ENCODE results near the gene LYZL6.

Gene LYZL6

DNA sequence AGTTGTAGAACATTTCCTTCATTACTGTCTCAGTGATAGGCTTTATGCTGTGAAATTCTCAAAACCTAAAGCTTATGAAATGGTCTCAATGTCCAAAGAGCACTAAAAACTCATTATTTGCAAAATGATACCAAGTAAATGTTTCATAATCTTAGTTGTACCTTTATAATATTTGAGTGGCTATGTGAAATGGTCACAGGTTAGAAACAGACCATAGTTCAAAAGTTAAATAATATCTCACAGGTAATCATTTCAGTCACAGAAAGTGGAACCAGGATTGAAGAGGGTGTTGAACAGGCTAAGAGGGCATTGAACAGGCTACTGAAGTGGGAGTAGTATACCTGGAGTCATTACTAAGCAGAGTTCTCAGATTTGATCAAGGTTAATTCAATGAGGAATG is 15.8 kb downstream of the LYZL6 start:
- peaks cover 14% of the 10 kb centered on the region; the same call in 1 of the 2 replicates for H3K4me1 ChIP-seq (ENCODE audit: insufficient read depth, low read length)
- ATAC-seq (ENCODE audit: insufficient read depth, low read depth) (no peak), DNase-seq (no peak)
- no peaks in the 10 kb centered on the region for H3K9me3 ChIP-seq (ENCODE audit: insufficient read depth, low read length, severe bottlenecking)
- no peak overlapping the region for H3K9ac ChIP-seq (ENCODE audit: low read depth, low read length)
- H3K4me2 ChIP-seq (ENCODE audit: insufficient read depth, low read length), result no peak overlapping the region
- no peak overlapping the region for H3K4me3 ChIP-seq (ENCODE audit: low read depth in 1 of 2, low read length in 2 of 2)
- H4K20me1 ChIP-seq (ENCODE audit: insufficient read depth, low read length), result no peaks in the 10 kb centered on the region
- no peaks in the 10 kb centered on the region for H3K36me3 ChIP-seq (ENCODE audit: insufficient read depth, low read length)
- no peak overlapping the region for H3K27ac ChIP-seq (ENCODE audit: low read length)
- peaks cover 4% of the 10 kb centered on the region for H3K27me3 ChIP-seq (ENCODE audit: insufficient read depth, low read length, poor library complexity)
- H3K79me2 ChIP-seq (ENCODE audit: insufficient read depth, low read length), result no peaks in the 10 kb centered on the region
- TF ChIP-seq, protein P1, sequence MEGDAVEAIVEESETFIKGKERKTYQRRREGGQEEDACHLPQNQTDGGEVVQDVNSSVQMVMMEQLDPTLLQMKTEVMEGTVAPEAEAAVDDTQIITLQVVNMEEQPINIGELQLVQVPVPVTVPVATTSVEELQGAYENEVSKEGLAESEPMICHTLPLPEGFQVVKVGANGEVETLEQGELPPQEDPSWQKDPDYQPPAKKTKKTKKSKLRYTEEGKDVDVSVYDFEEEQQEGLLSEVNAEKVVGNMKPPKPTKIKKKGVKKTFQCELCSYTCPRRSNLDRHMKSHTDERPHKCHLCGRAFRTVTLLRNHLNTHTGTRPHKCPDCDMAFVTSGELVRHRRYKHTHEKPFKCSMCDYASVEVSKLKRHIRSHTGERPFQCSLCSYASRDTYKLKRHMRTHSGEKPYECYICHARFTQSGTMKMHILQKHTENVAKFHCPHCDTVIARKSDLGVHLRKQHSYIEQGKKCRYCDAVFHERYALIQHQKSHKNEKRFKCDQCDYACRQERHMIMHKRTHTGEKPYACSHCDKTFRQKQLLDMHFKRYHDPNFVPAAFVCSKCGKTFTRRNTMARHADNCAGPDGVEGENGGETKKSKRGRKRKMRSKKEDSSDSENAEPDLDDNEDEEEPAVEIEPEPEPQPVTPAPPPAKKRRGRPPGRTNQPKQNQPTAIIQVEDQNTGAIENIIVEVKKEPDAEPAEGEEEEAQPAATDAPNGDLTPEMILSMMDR (IDR thresholded peaks at IDR 0.05; ENCODE audit: borderline replicate concordance, extremely low read depth, low read length, poor library complexity, severe bottlenecking), result no peak
- TF ChIP-seq EZH2 (IDR thresholded peaks at IDR 0.05; ENCODE audit: borderline replicate concordance, low read depth, low read length, severe bottlenecking), result no peak
- H2AFZ ChIP-seq (ENCODE audit: low read depth, low read length), result no peak overlapping the region

DNA sequence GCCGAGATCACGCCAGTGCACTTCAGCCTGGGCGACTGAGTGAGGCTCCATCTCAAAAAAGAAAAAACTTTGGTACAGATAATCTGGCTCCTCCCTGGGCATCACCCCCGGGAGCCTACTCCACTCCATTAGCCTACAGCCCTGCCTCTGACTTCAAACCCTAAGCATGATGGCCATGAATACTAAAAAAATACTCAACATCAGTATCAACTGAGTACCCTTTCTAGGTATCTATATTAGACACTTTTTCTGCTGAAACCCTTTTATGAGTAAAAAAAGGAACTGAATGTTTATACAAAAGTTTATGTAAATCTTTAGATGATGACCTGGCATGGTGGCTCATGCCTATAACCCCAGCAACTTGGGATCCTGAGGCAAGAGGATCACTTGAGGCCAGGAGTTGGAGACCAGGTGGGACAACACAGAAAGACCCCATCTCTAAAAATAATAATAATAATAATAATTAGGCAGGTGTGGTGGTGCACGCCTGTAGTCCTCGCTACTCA is 19.9 kb downstream of the LYZL6 start:
- Histone ChIP-seq H4K20me1 (ENCODE audit: insufficient read depth, low read length) (no peaks in the 10 kb centered on the region), H3K9ac (ENCODE audit: low read depth, low read length) (no peak overlapping the region), H3K4me2 (ENCODE audit: insufficient read depth, low read length) (no peak overlapping the region), H3K79me2 (ENCODE audit: insufficient read depth, low read length) (no peaks in the 10 kb centered on the region), H3K4me3 (ENCODE audit: low read depth in 1 of 2, low read length in 2 of 2) (no peak overlapping the region), H2AFZ (ENCODE audit: low read depth, low read length) (no peak overlapping the region), H3K27me3 (ENCODE audit: insufficient read depth, low read length, poor library complexity) (peaks cover 2% of the 10 kb centered on the region), H3K9me3 (ENCODE audit: insufficient read depth, low read length, severe bottlenecking) (no peaks in the 10 kb centered on the region), H3K27ac (ENCODE audit: low read length) (no peak overlapping the region), H3K36me3 (ENCODE audit: insufficient read depth, low read length) (no peaks in the 10 kb centered on the region), H3K4me1 (ENCODE audit: insufficient read depth, low read length) (no peaks in the 10 kb centered on the region)
- no peak for ATAC-seq (ENCODE audit: insufficient read depth, low read depth)
- DNase-seq, result no peak
- TF ChIP-seq, protein P1 (IDR thresholded peaks at IDR 0.05; ENCODE audit: borderline replicate concordance, extremely low read depth, low read length, poor library complexity, severe bottlenecking), result no peak
- no peak for TF ChIP-seq EZH2 (IDR thresholded peaks at IDR 0.05; ENCODE audit: borderline replicate concordance, low read depth, low read length, severe bottlenecking)

DNA sequence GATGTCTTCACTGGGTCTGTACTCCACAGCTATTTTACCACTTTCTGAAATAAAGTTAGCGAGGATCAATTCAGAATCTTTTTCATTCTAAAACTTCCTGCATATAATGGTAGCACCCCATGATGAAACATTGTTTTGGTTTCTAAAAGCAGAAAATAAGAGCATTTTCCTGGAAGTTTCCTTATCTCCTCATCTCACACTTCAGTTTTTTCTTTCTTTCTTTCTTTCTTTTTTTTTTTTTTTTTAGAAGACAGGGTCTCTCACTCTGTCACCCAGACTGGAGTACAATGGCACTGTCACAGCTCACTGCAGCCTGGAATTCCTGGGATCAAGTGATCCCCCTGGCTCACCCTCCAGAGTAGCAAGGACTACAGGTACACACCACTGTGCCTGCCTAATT is 23.3 kb downstream of the LYZL6 start:
- H3K9ac ChIP-seq (ENCODE audit: low read depth, low read length), result no peak overlapping the region
- peaks cover 2% of the 10 kb centered on the region for H3K27me3 ChIP-seq (ENCODE audit: insufficient read depth, low read length, poor library complexity)
- DNase-seq (no peak), ATAC-seq (ENCODE audit: insufficient read depth, low read depth) (no peak)
- no peaks in the 10 kb centered on the region for H3K36me3 ChIP-seq (ENCODE audit: insufficient read depth, low read length)
- no peak overlapping the region for H3K4me3 ChIP-seq (ENCODE audit: low read depth in 1 of 2, low read length in 2 of 2)
- H3K4me1 ChIP-seq (ENCODE audit: insufficient read depth, low read length), result no peaks in the 10 kb centered on the region
- H3K4me2 ChIP-seq (ENCODE audit: insufficient read depth, low read length), result no peak overlapping the region
- H3K79me2 ChIP-seq (ENCODE audit: insufficient read depth, low read length), result no peaks in the 10 kb centered on the region
- TF ChIP-seq, protein P1 (IDR thresholded peaks at IDR 0.05; ENCODE audit: borderline replicate concordance, extremely low read depth, low read length, poor library complexity, severe bottlenecking), result no peak
- no peak for TF ChIP-seq EZH2 (IDR thresholded peaks at IDR 0.05; ENCODE audit: borderline replicate concordance, low read depth, low read length, severe bottlenecking)
- H3K9me3 ChIP-seq (ENCODE audit: insufficient read depth, low read length, severe bottlenecking), result no peaks in the 10 kb centered on the region
- H3K27ac ChIP-seq (ENCODE audit: low read length), result no peak overlapping the region
- no peak overlapping the region for H2AFZ ChIP-seq (ENCODE audit: low read depth, low read length)
- H4K20me1 ChIP-seq (ENCODE audit: insufficient read depth, low read length), result no peaks in the 10 kb centered on the region

DNA sequence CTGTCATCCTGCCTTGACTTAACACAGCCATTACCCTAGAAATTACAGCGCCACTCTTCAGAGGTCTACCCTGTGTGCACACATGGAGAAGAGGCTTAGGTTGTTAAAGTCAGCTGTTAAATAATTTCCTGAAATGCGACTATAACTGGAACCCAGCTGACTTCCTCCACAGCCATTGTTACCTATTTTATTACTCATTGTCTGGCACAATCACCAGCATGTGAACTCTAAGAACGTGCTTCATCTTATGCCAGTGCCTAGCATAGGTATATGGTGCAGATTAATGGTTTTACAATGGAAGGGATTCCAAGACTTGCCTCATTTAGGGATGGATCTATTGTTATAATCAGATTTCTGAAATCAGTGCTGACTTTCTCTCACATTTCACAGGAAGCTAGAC is 24.8 kb downstream of the LYZL6 start:
- ATAC-seq (ENCODE audit: insufficient read depth, low read depth) (no peak), DNase-seq (no peak)
- Histone ChIP-seq H3K9me3 (ENCODE audit: insufficient read depth, low read length, severe bottlenecking) (no peaks in the 10 kb centered on the region), H3K27ac (ENCODE audit: low read length) (no peak overlapping the region), H3K79me2 (ENCODE audit: insufficient read depth, low read length) (no peaks in the 10 kb centered on the region), H3K4me2 (ENCODE audit: insufficient read depth, low read length) (no peak overlapping the region), H3K9ac (ENCODE audit: low read depth, low read length) (no peak overlapping the region), H2AFZ (ENCODE audit: low read depth, low read length) (no peak overlapping the region), H4K20me1 (ENCODE audit: insufficient read depth, low read length) (no peaks in the 10 kb centered on the region), H3K27me3 (ENCODE audit: insufficient read depth, low read length, poor library complexity) (peaks cover 2% of the 10 kb centered on the region), H3K36me3 (ENCODE audit: insufficient read depth, low read length) (no peaks in the 10 kb centered on the region), H3K4me3 (ENCODE audit: low read depth in 1 of 2, low read length in 2 of 2) (no peak overlapping the region), H3K4me1 (ENCODE audit: insufficient read depth, low read length) (no peaks in the 10 kb centered on the region)
- no peak for TF ChIP-seq EZH2 (IDR thresholded peaks at IDR 0.05; ENCODE audit: borderline replicate concordance, low read depth, low read length, severe bottlenecking)
